GOT3 (cell line): ENCODE measurements around the gene PIGU.
A peak's percentile ranks its signal among the peaks of the same experiment; 100 is the strongest.
"Not testable (repeated sequence)": the region's sequence is repeated elsewhere in the genome, so short reads cannot be mapped to it uniquely, and the experiment has no call there.

Experiments
- DNase-seq: peaks from one replicate; lab custom pipeline; 2025; ENCODE audit warnings: mixed read lengths; lab: John Stamatoyannopoulos, UW

The PIGU gene, protein sequence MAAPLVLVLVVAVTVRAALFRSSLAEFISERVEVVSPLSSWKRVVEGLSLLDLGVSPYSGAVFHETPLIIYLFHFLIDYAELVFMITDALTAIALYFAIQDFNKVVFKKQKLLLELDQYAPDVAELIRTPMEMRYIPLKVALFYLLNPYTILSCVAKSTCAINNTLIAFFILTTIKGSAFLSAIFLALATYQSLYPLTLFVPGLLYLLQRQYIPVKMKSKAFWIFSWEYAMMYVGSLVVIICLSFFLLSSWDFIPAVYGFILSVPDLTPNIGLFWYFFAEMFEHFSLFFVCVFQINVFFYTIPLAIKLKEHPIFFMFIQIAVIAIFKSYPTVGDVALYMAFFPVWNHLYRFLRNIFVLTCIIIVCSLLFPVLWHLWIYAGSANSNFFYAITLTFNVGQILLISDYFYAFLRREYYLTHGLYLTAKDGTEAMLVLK

DNA sequence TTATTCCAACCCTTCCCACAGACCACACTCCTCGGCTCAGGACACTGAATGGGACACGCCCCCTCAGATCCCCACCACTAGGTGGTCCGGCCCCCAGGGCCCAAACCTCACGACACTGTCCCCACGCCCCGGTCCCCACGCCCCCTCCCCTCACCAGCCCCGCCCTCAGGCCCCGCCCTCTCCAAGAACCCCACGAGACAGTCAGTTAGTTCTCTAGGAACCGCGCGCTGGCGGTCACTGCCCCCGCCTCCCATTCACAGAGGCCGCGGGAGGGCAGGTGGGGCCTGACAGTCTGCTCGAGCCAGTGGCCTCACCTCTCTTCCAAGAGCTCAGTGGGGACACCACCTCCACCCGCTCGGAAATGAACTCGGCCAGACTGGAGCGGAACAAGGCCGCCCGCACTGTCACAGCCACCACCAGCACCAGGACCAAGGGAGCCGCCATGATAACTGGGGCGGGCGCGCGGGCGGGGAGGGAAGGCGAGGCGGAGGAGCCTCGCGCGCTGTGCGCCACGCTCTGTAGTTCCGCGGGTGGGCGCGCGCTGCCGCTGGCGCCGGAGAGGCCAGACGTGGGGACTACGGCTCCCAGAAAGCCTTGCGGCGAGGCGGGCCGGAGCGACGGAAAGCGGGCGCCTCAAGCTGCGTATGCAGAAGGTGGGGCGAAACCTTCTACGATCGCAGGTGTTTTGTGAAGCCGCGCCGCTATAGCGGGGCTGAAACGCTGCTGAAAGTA, at the start of gene PIGU:
Gene PIGU (minus strand): TSS at position 451 of the 732 bp plus-strand sequence. CDS start 7 bp downstream, at position 444.
- peak; percentile 87 for DNase-seq

DNA sequence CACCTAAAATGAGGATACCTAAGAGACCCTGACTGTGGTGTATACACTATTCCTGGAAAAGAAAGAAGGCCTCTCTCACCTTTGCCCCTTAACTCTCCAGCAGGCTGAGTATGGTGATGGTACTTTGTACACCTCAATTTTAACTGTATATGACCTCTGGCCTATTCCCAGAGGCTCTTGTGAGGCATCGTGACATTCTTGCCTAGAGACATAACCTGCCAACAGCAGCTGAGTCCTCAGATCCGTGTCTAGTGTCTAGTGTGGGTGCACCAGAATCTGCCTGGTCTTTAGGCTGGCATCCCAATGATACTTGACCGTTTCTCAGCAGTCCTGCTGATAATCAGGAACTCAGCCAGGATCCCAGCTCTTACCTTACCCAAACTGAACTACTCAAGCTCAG, 47.3 kb upstream of the PIGU start:
- no peak for DNase-seq

DNA sequence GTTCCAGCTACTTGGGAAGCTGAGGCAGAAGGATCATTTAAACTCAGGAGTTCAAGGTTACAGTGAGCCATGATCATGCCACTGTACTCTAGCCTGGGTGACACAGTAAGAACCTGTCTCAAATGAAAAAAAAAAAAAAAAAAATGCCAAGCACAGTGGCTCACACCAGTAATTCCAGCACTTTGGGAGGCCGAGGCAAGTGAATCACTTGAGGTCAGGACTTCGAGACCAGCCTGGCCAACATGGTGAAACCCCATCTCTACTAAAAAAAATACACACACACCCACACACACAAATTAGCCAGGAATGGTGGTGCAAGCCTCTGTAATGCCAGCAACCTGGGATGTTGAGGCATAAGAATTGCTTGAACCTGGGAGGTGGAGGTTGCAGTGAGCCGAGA, 45.7 kb upstream of the PIGU start:
- not testable (repeated sequence) for DNase-seq

GRCh38 chr20:34720266-34720665, 43.4 kb upstream of the PIGU start:
- DNase-seq = no peak

GRCh38 chr20:34719242-34720017, 42.5 kb upstream of the PIGU start:
- DNase-seq = not testable (repeated sequence)

DNA sequence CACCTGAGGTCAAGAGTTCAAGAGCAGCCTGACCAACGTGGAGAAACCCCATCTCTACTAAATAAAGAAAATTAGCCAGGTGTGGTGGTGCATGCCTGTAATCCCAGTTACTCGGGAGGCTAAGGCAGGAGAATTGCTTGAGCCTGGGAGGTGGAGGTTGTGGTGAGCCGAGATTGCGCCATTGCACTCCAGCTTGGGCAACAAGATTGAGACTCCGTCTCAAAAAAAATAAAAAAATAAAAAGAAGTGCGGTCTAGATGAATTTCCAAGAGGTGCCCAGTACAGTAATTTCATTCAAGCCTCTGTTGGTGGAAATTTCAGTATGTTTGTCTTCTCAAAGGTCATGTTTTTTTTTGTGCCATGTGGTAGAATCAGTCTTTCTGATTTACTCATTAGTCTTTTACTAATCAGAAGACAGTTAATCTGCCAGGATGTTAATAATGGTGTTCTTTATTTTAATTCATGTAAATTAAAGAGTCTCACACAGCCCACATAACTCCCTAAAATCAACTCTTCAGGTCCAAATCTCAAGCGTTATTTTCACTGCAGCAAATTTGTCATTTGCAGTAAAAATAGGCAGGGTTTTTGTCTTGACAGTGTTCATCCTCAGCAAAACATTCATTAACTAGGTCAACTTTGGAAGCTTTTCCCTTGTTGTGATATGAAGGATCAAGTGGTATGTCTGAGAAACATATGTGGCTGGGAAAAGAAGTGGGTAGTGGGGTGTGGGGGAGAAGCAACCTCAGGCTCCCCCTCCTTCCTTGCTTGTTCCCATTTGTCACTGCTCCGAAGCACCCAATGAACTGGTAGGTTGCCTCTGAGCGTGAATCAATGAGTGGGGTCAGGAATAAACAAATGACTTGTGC, 40.6 kb upstream of the PIGU start:
- no peak for DNase-seq

DNA sequence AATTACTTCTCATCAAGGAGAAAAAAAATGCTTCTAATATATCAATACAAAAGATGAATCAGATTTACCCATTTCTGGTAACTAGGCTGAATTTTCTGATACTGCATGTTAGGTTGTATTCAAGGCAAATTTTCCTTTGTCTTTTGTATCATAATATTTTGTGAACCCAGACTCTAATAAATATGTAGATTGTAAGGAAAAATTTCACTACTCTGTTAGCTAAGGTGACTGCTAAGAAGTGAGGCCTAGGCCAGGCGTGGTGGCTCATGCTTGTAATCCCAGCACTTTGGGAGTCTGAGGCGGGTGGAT, 40.0 kb upstream of the PIGU start:
- no peak for DNase-seq

GRCh38 chr20:34715384-34715783, 38.5 kb upstream of the PIGU start:
- DNase-seq = no peak

GRCh38 chr20:34713944-34714515, 37.1 kb upstream of the PIGU start:
- DNase-seq = not testable (repeated sequence)

DNA sequence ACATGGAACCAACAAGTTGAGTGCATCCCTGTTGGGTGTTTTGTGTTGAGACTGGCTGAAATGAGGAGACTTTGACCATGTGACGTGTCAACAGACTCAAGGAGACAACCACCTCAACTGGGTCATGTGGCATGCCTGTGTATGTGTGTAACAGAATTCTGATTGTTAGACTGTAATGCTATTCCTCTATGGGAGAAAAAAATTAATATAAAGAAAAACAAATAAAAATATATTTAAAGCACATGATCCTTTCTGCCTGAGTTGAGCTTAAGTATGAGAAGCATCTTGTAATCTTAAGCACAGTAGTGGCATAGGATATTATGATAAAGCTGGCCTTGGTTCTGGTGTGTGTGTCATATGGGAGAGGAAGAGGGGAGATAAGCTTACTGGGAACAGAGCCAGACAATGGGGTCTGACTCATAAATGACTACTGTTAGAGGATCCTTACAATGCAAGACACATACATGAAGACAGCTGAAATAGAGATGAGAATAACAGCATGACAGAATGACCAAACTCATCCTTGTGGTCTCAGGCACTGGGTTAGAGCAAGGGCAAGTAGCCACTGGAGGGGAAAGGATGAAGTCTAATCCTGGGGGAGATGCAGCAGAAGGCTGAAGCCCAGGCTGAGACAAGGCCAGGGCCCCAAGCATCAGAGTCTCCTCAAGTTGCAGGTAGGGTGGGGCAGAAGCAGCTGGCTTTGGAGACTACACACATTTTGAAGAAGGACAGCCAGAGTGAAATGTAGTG, 36.5 kb upstream of the PIGU start:
- DNase-seq = no peak

DNA sequence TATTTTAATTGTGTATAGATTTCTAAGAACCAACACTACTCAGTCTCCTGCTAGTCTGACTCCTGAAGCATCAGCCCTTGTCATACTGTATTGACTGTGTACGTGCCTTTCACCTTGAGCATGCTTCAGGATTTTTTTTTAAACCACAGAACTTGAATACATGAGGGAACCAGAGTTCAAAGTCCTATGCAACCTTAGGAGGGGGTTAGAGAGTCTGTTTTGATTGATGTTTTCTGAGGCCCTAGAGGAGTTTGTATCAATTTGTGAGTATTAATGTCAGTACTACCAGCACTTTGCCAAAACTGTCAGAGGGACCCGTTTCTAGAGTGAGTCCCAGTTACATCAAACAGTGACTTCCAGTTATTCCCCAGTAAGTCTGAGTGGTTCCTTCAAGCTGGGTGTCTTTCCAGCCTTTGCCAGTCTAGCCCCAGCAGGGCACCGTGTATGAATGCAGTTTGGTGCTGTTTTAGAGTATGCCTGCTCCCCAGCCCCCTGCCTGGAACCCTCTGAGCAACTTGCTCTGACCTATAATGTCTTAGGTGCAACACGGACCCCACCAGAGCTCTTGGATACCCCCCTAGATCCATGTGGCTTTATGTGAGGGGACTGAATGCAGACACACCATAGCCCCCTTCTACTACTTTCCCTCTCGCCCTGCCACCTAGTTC, 35.8 kb upstream of the PIGU start:
- no peak for DNase-seq

DNA sequence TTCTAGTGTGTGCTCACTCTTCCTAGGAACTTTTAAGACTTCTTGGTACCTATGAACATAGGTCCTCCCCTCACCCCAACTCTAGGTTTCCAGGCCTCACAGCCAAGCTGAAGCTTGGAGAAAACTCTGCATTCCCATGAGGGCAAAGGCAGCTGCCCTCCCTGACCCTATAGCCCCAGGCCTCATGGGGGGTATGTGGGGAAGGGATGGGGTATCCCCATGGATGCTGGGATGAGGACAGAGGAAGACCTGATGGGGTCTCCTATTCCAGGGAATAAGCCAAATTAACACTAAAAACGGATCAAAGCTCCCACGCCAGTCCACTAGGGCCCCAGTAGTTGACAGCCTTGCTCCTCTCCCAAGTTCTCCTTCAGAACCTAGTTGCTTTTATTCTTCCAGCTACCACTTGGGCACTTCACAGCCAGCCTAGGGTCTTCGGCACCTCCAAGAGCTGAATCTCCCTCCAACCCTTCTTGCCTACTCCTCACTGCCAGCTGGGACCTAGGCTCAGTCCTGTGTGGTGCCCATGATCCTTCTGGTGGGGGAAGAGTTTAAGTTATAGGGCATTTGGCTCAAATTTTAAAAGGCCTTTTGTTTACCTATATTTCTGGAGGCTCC, 35.0 kb upstream of the PIGU start:
- no peak for DNase-seq

GRCh38 chr20:34710861-34711574, 34.1 kb upstream of the PIGU start:
- DNase-seq = no peak

GRCh38 chr20:34710568-34710839, 33.6 kb upstream of the PIGU start:
- DNase-seq = no peak

GRCh38 chr20:34709831-34710567, 33.1 kb upstream of the PIGU start:
- DNase-seq = no peak

GRCh38 chr20:34709044-34709830, 32.3 kb upstream of the PIGU start:
- DNase-seq = peak; percentile 80

DNA sequence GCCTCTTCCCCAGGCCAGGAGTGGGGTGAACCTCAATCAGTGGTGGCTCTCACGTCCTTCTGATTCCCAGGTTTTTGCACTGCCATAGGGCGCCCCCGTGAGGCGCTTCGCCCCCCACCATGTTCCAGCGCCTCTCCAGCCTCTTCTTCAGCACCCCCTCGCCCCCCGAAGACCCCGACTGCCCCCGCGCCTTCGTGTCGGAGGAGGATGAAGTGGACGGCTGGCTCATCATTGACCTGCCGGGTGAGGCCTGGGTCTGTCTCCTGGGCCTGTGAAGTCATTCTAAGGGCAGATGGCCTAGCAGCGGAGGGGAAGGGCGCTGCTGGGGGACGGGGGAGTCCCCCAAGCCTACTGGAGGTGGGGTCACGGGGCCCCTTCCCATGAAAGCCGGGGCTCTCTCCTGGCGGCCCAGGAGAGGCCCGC, 31.7 kb upstream of the PIGU start:
- DNase-seq = no peak
